ENCODE measurements around the gene KRT8. TPM values are rescaled to one million over a fixed set of nuclear protein-coding genes. Genes with fewer than 3 reads are reported as not detected.
A peak's percentile ranks its signal among the peaks of the same experiment; 100 is the strongest.

The KRT8 gene
- total RNA-seq, 1 donor from 2014 or later = 194 TPM

GRCh38 chr12:52909331-52909730 lies 4.5 kb upstream of the KRT8 start:
- DNase-seq (ENCODE audit: low spot score) = no peak
- Mint-ChIP-seq H3K9me3 (ENCODE audit: unreplicated experiment) (no peaks in the 10 kb centered on the region), H3K36me3 (ENCODE audit: low read depth, unreplicated experiment) (no peaks in the 10 kb centered on the region), H3K27ac (ENCODE audit: unreplicated experiment) (peak overlapping the region; percentile 100), H3K4me1 (ENCODE audit: unreplicated experiment) (peaks cover 51% of the 10 kb centered on the region), H3K4me3 (ENCODE audit: unreplicated experiment) (no peak overlapping the region), H3K27me3 (ENCODE audit: unreplicated experiment) (peaks cover 2% of the 10 kb centered on the region)
- TF ChIP-seq CTCF (IDR thresholded peaks at IDR 0.05; ENCODE audit: unreplicated experiment) = no peak

- H3K4me1 Mint-ChIP-seq (ENCODE audit: unreplicated experiment) = peaks cover 55% of the 10 kb centered on the region
- no peak overlapping the region for H3K4me3 Mint-ChIP-seq (ENCODE audit: unreplicated experiment)
- H3K27ac Mint-ChIP-seq (ENCODE audit: unreplicated experiment) = no peak overlapping the region
- DNase-seq (ENCODE audit: low spot score) = no peak
- H3K27me3 Mint-ChIP-seq (ENCODE audit: unreplicated experiment) = peaks cover 6% of the 10 kb centered on the region
- TF ChIP-seq CTCF (IDR thresholded peaks at IDR 0.05; ENCODE audit: unreplicated experiment) = no peak
- no peaks in the 10 kb centered on the region for H3K9me3 Mint-ChIP-seq (ENCODE audit: unreplicated experiment)
- H3K36me3 Mint-ChIP-seq (ENCODE audit: low read depth, unreplicated experiment) = no peaks in the 10 kb centered on the region
Measured at GRCh38 chr12:52907092-52907810, 2.4 kb upstream of the KRT8 start.

DNA sequence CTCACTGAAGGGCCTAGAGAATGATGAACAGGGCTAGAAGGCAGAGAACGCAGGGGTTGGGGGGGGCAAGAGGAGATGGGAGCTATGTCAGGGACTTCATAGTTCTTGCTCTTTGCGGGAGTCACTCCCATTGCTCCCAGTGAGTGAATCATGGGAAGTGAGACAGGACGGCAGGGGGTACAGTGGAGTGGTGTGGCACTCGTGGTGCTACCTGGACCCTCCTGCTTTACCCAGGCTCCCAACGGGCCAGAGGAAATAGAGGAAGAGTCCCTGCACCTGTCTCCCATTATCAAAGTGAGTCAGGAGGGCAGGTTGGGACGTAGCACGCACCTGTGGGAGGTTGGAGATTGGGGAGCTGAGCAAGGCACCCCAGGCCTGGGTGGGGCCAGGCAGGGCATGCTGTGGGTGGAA lies 1.3 kb upstream of the KRT8 start:
- Mint-ChIP-seq H3K27ac (ENCODE audit: unreplicated experiment) (no peak overlapping the region), H3K4me3 (ENCODE audit: unreplicated experiment) (peak overlapping the region; percentile 31), H3K27me3 (ENCODE audit: unreplicated experiment) (peaks cover 6% of the 10 kb centered on the region), H3K9me3 (ENCODE audit: unreplicated experiment) (no peaks in the 10 kb centered on the region), H3K4me1 (ENCODE audit: unreplicated experiment) (peaks cover 49% of the 10 kb centered on the region), H3K36me3 (ENCODE audit: low read depth, unreplicated experiment) (peaks cover 4% of the 10 kb centered on the region)
- no peak for DNase-seq (ENCODE audit: low spot score)
- no peak for TF ChIP-seq CTCF (IDR thresholded peaks at IDR 0.05; ENCODE audit: unreplicated experiment)

- Mint-ChIP-seq H3K36me3 (ENCODE audit: low read depth, unreplicated experiment) (peaks cover 11% of the 10 kb centered on the region), H3K27ac (ENCODE audit: unreplicated experiment) (peak overlapping the region; percentile 96), H3K4me3 (ENCODE audit: unreplicated experiment) (peak overlapping the region; percentile 97), H3K27me3 (ENCODE audit: unreplicated experiment) (peaks cover 9% of the 10 kb centered on the region), H3K9me3 (ENCODE audit: unreplicated experiment) (no peaks in the 10 kb centered on the region), H3K4me1 (ENCODE audit: unreplicated experiment) (peaks cover 40% of the 10 kb centered on the region)
- peak; percentile 57 for DNase-seq (ENCODE audit: low spot score)
- TF ChIP-seq CTCF (IDR thresholded peaks at IDR 0.05; ENCODE audit: unreplicated experiment) = no peak
Measured at GRCh38 chr12:52903855-52904508, 894 bp downstream of the KRT8 start.

DNA sequence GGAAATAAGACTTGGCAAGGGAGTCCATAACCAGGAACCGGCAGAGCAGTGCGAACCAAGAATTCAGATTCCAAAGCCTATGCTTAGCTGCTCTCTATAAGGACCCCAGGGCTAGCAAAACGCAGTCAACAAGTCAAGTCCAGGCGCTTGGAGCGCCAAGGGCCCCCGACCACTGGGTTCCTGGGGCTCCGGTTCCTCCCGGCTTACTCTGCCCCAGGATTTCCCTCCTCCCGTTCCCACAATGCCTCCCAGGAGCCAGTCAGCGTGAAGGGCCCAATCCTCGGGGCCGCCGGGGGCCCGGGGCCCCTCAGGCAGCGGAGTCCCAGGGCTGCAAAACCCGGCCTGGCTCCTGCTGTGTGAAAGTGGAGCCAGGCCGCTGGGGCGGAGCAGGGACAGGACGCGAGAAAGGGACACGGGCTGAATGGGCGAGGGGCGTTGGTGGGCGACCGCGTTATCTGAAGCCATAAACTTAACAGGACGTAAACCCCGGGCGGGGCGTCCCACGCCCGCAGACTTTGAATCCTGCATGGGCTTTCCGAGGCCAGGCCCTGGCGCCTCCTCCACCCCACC lies 1.5 kb downstream of the KRT8 start:
- peak; percentile 90 for DNase-seq (ENCODE audit: low spot score)
- H3K36me3 Mint-ChIP-seq (ENCODE audit: low read depth, unreplicated experiment) = peaks cover 11% of the 10 kb centered on the region
- H3K4me3 Mint-ChIP-seq (ENCODE audit: unreplicated experiment) = peak overlapping the region; percentile 81
- H3K27ac Mint-ChIP-seq (ENCODE audit: unreplicated experiment) = no peak overlapping the region
- peaks cover 35% of the 10 kb centered on the region for H3K4me1 Mint-ChIP-seq (ENCODE audit: unreplicated experiment)
- no peaks in the 10 kb centered on the region for H3K9me3 Mint-ChIP-seq (ENCODE audit: unreplicated experiment)
- peaks cover 9% of the 10 kb centered on the region for H3K27me3 Mint-ChIP-seq (ENCODE audit: unreplicated experiment)
- no peak for TF ChIP-seq CTCF (IDR thresholded peaks at IDR 0.05; ENCODE audit: unreplicated experiment)
